GM12878 (cell line): ENCODE measurements around the gene SMARCA4. TPM values are rescaled to one million over a fixed set of nuclear protein-coding genes. Genes with fewer than 3 reads are reported as not detected.

ENCODE experiments used
- ATAC-seq: fragments of 200-7000 bp; cut with Tn5 transposase; 3 replicates; pipeline ENCODE4 v1.9.1; 2020; ENCODE audit warnings: mild to moderate bottlenecking, moderate library complexity
- BruUV-seq: library from RNA; stranded (reverse); fragments of 400-500 nt; replicated peaks from 2 replicates; lab custom pipeline; 2021; lab: Mats Ljungman, UMichigan
- CTCF ChIA-PET: fragments of 300-600 bp; sonication (Branson Sonifier 250); formaldehyde crosslinking; extraction: SDS; loops from one replicate; lab custom pipeline; 2021; ENCODE audit warnings: inconsistent platforms; lab: Yijun Ruan, JAX
- POLR2A ChIA-PET: fragments of 350-600 bp; formaldehyde crosslinking; extraction: SDS; loops from one replicate; lab custom pipeline; 2021; ENCODE audit warnings: inconsistent platforms; lab: Charles Lee
- RAD21 ChIA-PET: fragments of 300-600 bp; sonication (Branson Sonifier 250); formaldehyde crosslinking; loops from one replicate; lab custom pipeline; 2023; ENCODE audit warnings: antibody characterized with exemption; ENCODE audit not compliant: unreplicated experiment; lab: Charles Lee
- SMC1A ChIA-PET: fragments of 300-600 bp; sonication (Branson Sonifier 250); formaldehyde crosslinking; loops from one replicate; lab custom pipeline; 2023; ENCODE audit not compliant: unreplicated experiment, uncharacterized antibody; lab: Charles Lee
- DNase-seq: peaks from one replicate; pipeline ENCODE4 v3.0.0-alpha.2; 2011; ENCODE audit warnings: low read depth, low spot score
- FAIRE-seq: peaks from 3 replicates; lab custom pipeline; 2011; peaks lifted over from hg19 to GRCh38; lab: Jason Lieb, UNC
- H2AFZ ChIP-seq: 2 replicates; pipeline ENCODE4 v1.6.0; 2011; ENCODE audit warnings: low read depth, low read length, control low read depth; ENCODE audit not compliant: control insufficient read depth
- H3K27ac ChIP-seq: 2 replicates; pipeline ENCODE4 v1.5.1; 2011; ENCODE audit warnings: control low read depth; ENCODE audit not compliant: control insufficient read depth, insufficient read depth
- H3K27me3 ChIP-seq, 2 experiments: replicated peaks in 1 of 2; 2 replicates each; pipeline versions ENCODE4 v1.6.0 to v1.6.1; 2011; ENCODE audit warnings: low read length in 1 of 2; ENCODE audit not compliant: control insufficient read depth in 2 of 2, insufficient read depth in 2 of 2
- H3K36me3 ChIP-seq, 2 experiments: 2 replicates each; pipeline ENCODE4 v1.5.1; 2011; ENCODE audit warnings: low read length in 1 of 2; ENCODE audit not compliant: control insufficient read depth in 2 of 2, insufficient read depth in 2 of 2
- H3K4me1 ChIP-seq: 2 replicates; pipeline ENCODE4 v1.6.1; 2011; ENCODE audit warnings: mild to moderate bottlenecking, low read length, moderate library complexity, mixed read lengths; ENCODE audit not compliant: control insufficient read depth, insufficient read depth
- H3K4me2 ChIP-seq: 2 replicates; pipeline ENCODE4 v1.6.0; 2011; ENCODE audit warnings: control low read depth; ENCODE audit not compliant: control insufficient read depth, insufficient read depth
- H3K4me3 ChIP-seq: fragments of 200-600 bp; sonication (generic); 2 replicates; pipeline ENCODE4 v1.5.1; 2016
- H3K79me2 ChIP-seq: 2 replicates; pipeline ENCODE4 v1.6.0; 2011; ENCODE audit warnings: low read length; ENCODE audit not compliant: control insufficient read depth, insufficient read depth
- H3K9ac ChIP-seq: 2 replicates; pipeline ENCODE4 v1.8.0; 2011; ENCODE audit warnings: low read length, control low read depth, mixed read lengths; ENCODE audit not compliant: control insufficient read depth, insufficient read depth
- H3K9me3 ChIP-seq: replicated peaks from 3 replicates; pipeline ENCODE4 v1.5.1; 2011; ENCODE audit warnings: mild to moderate bottlenecking, low read length; ENCODE audit not compliant: control insufficient read depth, insufficient read depth
- H4K20me1 ChIP-seq: 2 replicates; pipeline ENCODE4 v1.6.0; 2011; ENCODE audit not compliant: control insufficient read depth, insufficient read depth
- ASH2L ChIP-seq: fragments of 300-600, 200-600 bp; sonication (generic); IDR thresholded peaks from 2 replicates; pipeline ENCODE4 v1.6.1; 2017; ENCODE audit warnings: low read depth, mild to moderate bottlenecking, borderline replicate concordance
- JUND ChIP-seq: IDR thresholded peaks from 2 replicates; pipeline ENCODE4 v1.6.1; 2012; ENCODE audit warnings: low read depth, mild to moderate bottlenecking, low read length, improper control_type of control experiment, moderate library complexity
- KAT2A ChIP-seq: conservative IDR thresholded peaks from 2 replicates; pipeline ENCODE4 v1.6.1; 2011; ENCODE audit warnings: low read depth, low read length; ENCODE audit not compliant: control insufficient read depth
- POLR2A ChIP-seq: IDR thresholded peaks from 2 replicates; pipeline ENCODE4 v1.6.1; 2011; ENCODE audit warnings: low read depth, mild to moderate bottlenecking, low read length
- RUNX3 ChIP-seq: IDR thresholded peaks from 2 replicates; pipeline ENCODE4 v1.6.1; 2012; ENCODE audit warnings: low read length, inconsistent platforms
- YY1 ChIP-seq: IDR thresholded peaks from 2 replicates; pipeline ENCODE4 v1.6.1; 2011; ENCODE audit warnings: low read depth, mild to moderate bottlenecking, low read length
- ZNF274 ChIP-seq: IDR thresholded peaks from one replicate; pipeline ENCODE4 v1.8.0; 2011; ENCODE audit not compliant: insufficient read length, insufficient read depth
- WGBS: methylation state at CpG from one replicate; pipeline ENCODE4 v1.1.6; 2016; ENCODE audit warnings: low lambda C conversion rate; ENCODE audit not compliant: insufficient replicate concordance, insufficient coverage; ENCODE audit errors: missing lambda C conversion rate; 5-methylcytosine and 5-hydroxymethylcytosine counted together
- in situ Hi-C: fragments of 300-500 bp; cut with MboI; formaldehyde crosslinking; loops from 9 replicates; pipeline ENCODE4 v1.14.3; 2018; ENCODE audit warnings: mixed read lengths
- intact Hi-C: fragments of 100-400 bp; cut with micrococcal nuclease; formaldehyde crosslinking; loops from one replicate; pipeline ENCODE4 v1.14.2; 2022; ENCODE audit not compliant: unreplicated experiment
- polyA plus RNA-seq, 11 experiments: library from polyadenylated mRNA; depleted of rRNA in 4 of 11; unstranded in 6 of 11; stranded (reverse) in 5 of 11; fragments of >200 nt; fragmentation: Nextera tagmentation in 4 of 11; fragmentation: Illumina TruSeq in 1 of 11; extraction: Ambion mirVana in 4 of 11; extraction: Trizol in 1 of 11; gene quantifications; 1 replicate in 1 of 11; 2 replicates in 10 of 11; pipeline versions ENCODE4 v1.2.1 to v1.2.3, GENCODE V29; 2011 to 2016; ENCODE audit warnings: inconsistent platforms in 2 of 11, missing spikeins in 2 of 11, low read depth in 1 of 11
- total RNA-seq, 4 experiments: library from RNA; depleted of rRNA in 3 of 4; stranded (reverse); fragments of >200 nt in 3 of 4; fragmentation: Illumina TruSeq in 1 of 4; extraction: Trizol in 1 of 4; gene quantifications; 2 replicates each; pipeline versions ENCODE4 v1.2.1 to v1.2.3, GENCODE V29; 2013 to 2021
- TF ChIP-seq, protein P1 (sequence below): fragments of 450-650 bp; IDR thresholded peaks from 2 replicates; pipeline ENCODE4 v1.6.1; 2017; ENCODE audit warnings: low read depth, mild to moderate bottlenecking, moderate library complexity
- TF ChIP-seq, protein P2 (sequence below): fragments of 150-350 bp; IDR thresholded peaks from 2 replicates; pipeline ENCODE4 v1.6.1; 2016; ENCODE audit warnings: low read depth, low read length
- TF ChIP-seq, protein P3 (sequence below): IDR thresholded peaks from 2 replicates; pipeline ENCODE4 v1.6.1; 2011; ENCODE audit warnings: borderline replicate concordance, low read depth, mild to moderate bottlenecking, moderate library complexity, low read length; ENCODE audit not compliant: insufficient read depth, poor library complexity, severe bottlenecking

Gene SMARCA4
- total and polyA plus RNA-seq, 10 of the 15 experiments (the other 5 are each of a cell fraction or from before 2014, with no cell fraction given) = 22.4 to 175 (median 57.4) TPM

DNA sequence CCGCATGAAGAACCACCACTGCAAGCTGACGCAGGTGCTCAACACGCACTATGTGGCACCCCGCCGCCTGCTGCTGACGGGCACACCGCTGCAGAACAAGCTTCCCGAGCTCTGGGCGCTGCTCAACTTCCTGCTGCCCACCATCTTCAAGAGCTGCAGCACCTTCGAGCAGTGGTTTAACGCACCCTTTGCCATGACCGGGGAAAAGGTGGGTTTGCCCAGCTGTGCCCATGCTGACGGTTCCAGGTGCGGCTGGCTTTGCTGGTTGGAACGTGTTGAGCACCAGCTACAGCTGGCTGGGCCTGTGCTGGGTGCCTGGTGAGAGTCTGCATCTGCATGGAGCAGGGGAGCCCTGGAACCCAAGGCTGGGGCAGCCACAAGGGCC is 60.9 kb downstream of the SMARCA4 start:
- in situ Hi-C loops = no loop called here
- POLR2A ChIA-PET = no interaction called here
- TF ChIP-seq JUND = no peak
- TF ChIP-seq POLR2A = peak; percentile 48; the same call in 1 of the 2 replicates
- TF ChIP-seq, all 136 proteins: peak for 1
- H4K20me1 ChIP-seq = no peaks in the 10 kb centered on the region
- no peak overlapping the region for H3K4me3 ChIP-seq
- ChIA-PET RAD21 (interaction anchor here (1.4 kb wide), 1 partner anchor 85 kb away, joined by 4 read pairs; no protein-coding TSS in a partner anchor), CTCF (interaction anchor here (1.5 kb wide), 1 partner anchor 53 kb away, joined by 3 read pairs; no protein-coding TSS in a partner anchor), SMC1A (interaction anchor here (0.7 to 1.4 kb wide), 2 partner anchors 79 to 376 kb away, joined by 3 to 6 read pairs; no protein-coding TSS in a partner anchor)
- intact Hi-C loops = no loop called here
- ATAC-seq = no peak
- BruUV-seq = no TSS peak
- no peak for FAIRE-seq
- no peak overlapping the region for H2AFZ ChIP-seq
- no peak overlapping the region for H3K9ac ChIP-seq
- no peaks in the 10 kb centered on the region for H3K79me2 ChIP-seq
- H3K4me2 ChIP-seq = no peak overlapping the region
- no peaks in the 10 kb centered on the region for H3K27me3 ChIP-seq
- H3K9me3 ChIP-seq = no peaks in the 10 kb centered on the region
- H3K27ac ChIP-seq = no peak overlapping the region
- H3K36me3 ChIP-seq = peaks cover 22 to 62% of the 10 kb centered on the region in 2 experiments
- DNase-seq = no peak
- WGBS = 92% methylated on average over 15 of the region's 15 CpGs
- H3K4me1 ChIP-seq = no peaks in the 10 kb centered on the region

DNA sequence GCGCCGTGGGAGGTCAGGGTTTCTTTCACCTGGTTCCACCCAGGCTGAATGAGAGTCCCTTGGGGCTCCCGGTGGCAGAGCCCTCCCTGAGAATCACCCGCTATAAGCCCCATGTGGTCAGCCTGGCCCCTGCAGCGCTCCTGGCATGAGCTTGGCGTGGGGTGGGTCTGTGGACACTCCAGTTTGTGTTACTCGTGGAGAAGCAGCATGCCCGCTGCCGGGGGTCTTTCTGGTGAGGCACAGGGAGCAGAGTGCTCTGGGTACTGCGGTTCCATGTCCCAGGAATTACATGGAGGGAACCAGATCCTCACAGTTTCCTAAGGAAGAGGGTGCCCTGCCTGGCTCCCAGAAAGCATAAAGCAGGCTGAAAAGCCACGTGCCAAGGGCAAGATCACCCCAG is 62.2 kb downstream of the SMARCA4 start:
- ChIA-PET CTCF (interaction anchor here (1.5 kb wide), 1 partner anchor 54 kb away, joined by 3 read pairs; no protein-coding TSS in a partner anchor), POLR2A (no interaction called here), SMC1A (no interaction called here), RAD21 (no interaction called here)
- BruUV-seq = no TSS peak
- no peak overlapping the region for H3K4me2 ChIP-seq
- H2AFZ ChIP-seq = no peak overlapping the region
- no peak for ATAC-seq
- FAIRE-seq = no peak
- TF ChIP-seq, protein P1, sequence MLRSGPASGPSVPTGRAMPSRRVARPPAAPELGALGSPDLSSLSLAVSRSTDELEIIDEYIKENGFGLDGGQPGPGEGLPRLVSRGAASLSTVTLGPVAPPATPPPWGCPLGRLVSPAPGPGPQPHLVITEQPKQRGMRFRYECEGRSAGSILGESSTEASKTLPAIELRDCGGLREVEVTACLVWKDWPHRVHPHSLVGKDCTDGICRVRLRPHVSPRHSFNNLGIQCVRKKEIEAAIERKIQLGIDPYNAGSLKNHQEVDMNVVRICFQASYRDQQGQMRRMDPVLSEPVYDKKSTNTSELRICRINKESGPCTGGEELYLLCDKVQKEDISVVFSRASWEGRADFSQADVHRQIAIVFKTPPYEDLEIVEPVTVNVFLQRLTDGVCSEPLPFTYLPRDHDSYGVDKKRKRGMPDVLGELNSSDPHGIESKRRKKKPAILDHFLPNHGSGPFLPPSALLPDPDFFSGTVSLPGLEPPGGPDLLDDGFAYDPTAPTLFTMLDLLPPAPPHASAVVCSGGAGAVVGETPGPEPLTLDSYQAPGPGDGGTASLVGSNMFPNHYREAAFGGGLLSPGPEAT = no peak
- TF ChIP-seq YY1 (no peak), ASH2L (no peak), RUNX3 (no peak), ZNF274 (no peak), KAT2A (no peak)
- TF ChIP-seq, protein P2, sequence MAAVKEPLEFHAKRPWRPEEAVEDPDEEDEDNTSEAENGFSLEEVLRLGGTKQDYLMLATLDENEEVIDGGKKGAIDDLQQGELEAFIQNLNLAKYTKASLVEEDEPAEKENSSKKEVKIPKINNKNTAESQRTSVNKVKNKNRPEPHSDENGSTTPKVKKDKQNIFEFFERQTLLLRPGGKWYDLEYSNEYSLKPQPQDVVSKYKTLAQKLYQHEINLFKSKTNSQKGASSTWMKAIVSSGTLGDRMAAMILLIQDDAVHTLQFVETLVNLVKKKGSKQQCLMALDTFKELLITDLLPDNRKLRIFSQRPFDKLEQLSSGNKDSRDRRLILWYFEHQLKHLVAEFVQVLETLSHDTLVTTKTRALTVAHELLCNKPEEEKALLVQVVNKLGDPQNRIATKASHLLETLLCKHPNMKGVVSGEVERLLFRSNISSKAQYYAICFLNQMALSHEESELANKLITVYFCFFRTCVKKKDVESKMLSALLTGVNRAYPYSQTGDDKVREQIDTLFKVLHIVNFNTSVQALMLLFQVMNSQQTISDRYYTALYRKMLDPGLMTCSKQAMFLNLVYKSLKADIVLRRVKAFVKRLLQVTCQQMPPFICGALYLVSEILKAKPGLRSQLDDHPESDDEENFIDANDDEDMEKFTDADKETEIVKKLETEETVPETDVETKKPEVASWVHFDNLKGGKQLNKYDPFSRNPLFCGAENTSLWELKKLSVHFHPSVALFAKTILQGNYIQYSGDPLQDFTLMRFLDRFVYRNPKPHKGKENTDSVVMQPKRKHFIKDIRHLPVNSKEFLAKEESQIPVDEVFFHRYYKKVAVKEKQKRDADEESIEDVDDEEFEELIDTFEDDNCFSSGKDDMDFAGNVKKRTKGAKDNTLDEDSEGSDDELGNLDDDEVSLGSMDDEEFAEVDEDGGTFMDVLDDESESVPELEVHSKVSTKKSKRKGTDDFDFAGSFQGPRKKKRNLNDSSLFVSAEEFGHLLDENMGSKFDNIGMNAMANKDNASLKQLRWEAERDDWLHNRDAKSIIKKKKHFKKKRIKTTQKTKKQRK = no peak
- TF ChIP-seq, protein P3, sequence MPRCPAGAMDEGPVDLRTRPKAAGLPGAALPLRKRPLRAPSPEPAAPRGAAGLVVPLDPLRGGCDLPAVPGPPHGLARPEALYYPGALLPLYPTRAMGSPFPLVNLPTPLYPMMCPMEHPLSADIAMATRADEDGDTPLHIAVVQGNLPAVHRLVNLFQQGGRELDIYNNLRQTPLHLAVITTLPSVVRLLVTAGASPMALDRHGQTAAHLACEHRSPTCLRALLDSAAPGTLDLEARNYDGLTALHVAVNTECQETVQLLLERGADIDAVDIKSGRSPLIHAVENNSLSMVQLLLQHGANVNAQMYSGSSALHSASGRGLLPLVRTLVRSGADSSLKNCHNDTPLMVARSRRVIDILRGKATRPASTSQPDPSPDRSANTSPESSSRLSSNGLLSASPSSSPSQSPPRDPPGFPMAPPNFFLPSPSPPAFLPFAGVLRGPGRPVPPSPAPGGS = no peak
- WGBS = 91% methylated on average over 11 of the region's 11 CpGs
- in situ Hi-C loops = no loop called here
- H3K79me2 ChIP-seq = no peaks in the 10 kb centered on the region
- no peaks in the 10 kb centered on the region for H3K9me3 ChIP-seq
- no peak overlapping the region for H3K4me3 ChIP-seq
- no peaks in the 10 kb centered on the region for H3K27me3 ChIP-seq
- H3K27ac ChIP-seq = no peak overlapping the region
- DNase-seq = no peak
- H3K36me3 ChIP-seq = peaks cover 28 to 62% of the 10 kb centered on the region in 2 experiments
- intact Hi-C loops = no loop called here
- no peaks in the 10 kb centered on the region for H4K20me1 ChIP-seq
- no peaks in the 10 kb centered on the region for H3K4me1 ChIP-seq
- no peak overlapping the region for H3K9ac ChIP-seq
